GM19099 (cell line): ENCODE measurements around the gene P2RY14.
A peak's percentile ranks its signal among the peaks of the same experiment; 100 is the strongest.

Experiments
- POLR2A ChIP-seq: IDR thresholded peaks from 3 replicates; pipeline ENCODE4 v1.6.1; 2011; ENCODE audit warnings: low read depth; ENCODE audit not compliant: insufficient read length; ENCODE audit errors: extremely low read depth

The P2RY14 gene

GRCh38 chr3:151197981-151198767 lies 80.2 kb downstream of the P2RY14 start:
- no peak for TF ChIP-seq POLR2A

GRCh38 chr3:151197228-151197627 lies 81.1 kb downstream of the P2RY14 start:
- TF ChIP-seq POLR2A = no peak

DNA sequence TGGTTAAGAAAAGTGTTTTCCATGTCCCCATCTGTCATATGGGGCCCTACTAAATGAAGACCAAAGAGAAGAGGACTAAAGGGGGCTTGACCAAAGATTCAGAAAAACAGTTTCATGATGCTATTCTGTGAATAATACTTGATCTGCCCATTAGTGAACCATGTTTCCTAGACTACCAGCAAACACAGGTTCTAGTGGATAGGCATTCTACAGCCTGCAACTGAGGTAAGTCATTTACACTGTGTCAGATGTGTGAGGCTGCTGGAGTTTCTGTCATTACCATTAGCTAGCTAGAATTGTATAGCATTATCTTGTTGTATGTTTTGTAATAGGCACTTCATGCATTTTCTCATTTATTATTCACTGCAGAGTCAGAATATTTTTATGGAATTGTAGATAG lies 81.9 kb downstream of the P2RY14 start:
- no peak for TF ChIP-seq POLR2A

GRCh38 chr3:151195826-151196225 lies 82.5 kb downstream of the P2RY14 start:
- no peak for TF ChIP-seq POLR2A

DNA sequence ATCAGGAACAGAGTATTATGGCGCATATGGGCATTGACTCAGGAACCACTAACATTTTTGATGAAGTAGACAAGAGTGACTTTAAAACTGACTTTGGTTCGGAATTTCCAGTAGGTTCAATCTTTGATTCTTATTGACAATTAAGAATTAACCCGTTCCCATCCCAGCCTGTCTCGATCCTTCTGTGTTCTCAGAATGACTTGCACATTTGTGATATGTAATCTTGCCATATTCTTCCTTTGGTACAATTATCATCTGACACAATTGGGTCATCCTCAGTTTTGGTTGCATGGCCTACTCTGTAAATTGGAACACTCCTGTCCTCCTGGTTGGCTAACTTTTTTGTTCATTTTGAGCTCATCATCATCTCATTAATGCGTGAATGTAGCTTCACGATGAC lies 85.8 kb downstream of the P2RY14 start:
- no peak for TF ChIP-seq POLR2A

- no peak for TF ChIP-seq POLR2A
Observed at GRCh38 chr3:151191095-151191494, 87.2 kb downstream of the P2RY14 start.

- no peak for TF ChIP-seq POLR2A
Observed at GRCh38 chr3:151183265-151183671, 95.1 kb downstream of the P2RY14 start.

DNA sequence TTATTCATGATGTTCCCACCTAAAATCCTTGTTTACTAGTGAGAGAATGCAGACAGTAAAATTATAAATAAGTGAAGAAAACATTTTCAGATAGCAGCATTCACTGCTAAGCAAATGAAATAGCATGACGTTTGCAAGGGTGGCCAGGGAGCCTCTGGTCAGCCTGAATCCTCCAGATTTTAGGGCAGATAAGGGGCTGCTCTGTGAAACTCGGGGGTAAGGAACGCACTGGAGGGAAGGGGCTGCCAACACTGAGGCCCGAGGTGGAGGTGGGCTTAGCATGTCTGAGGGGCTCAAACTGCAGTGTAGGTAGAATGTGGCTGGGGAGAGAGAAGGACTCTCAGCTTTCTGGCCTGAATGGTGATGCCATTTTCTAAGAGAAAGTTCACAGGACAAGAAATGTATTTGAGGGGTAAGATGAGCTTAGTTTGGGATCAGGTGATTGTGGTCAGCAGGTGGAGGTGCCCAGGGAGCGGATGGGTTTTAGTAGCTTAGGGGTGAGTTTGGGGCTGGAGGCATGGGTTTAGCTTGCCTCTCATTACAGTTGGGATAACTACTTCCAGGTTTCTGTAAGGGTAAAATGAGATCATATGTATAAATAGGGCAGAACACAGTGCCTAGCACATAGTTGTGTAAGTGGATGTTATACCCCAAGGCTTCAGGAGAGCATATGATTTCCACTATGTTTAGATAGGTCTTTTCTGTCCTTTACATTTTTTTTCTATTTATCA lies 95.8 kb downstream of the P2RY14 start:
- TF ChIP-seq POLR2A = no peak

- no peak for TF ChIP-seq POLR2A
Observed at GRCh38 chr3:151178208-151178845, 100.0 kb downstream of the P2RY14 start.

- TF ChIP-seq POLR2A = no peak
Observed at GRCh38 chr3:151175952-151176351, 102.4 kb downstream of the P2RY14 start.

DNA sequence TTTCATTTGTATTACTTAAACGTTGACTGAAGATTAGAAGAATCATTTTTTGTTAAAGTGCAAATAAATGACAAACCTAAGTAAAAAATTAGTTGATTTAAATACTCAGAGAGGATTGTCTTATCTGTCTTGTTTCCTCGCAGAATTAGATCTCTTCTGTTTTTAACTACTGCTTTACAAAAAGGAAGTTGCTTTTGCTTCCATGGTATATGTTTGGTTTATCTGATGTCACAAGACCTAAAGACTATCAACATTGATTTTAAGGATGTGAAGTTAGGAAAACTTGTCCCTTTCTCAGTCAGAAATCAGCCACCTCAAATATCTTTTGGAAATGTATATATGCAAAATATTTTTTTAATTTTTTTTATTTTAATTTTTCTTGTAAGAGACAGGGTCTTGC lies 104.0 kb downstream of the P2RY14 start:
- TF ChIP-seq POLR2A = no peak

- peak; percentile 18 for TF ChIP-seq POLR2A
Observed at GRCh38 chr3:151171145-151171757, 107.1 kb downstream of the P2RY14 start.

GRCh38 chr3:151169262-151169947 lies 108.9 kb downstream of the P2RY14 start:
- TF ChIP-seq POLR2A = no peak

DNA sequence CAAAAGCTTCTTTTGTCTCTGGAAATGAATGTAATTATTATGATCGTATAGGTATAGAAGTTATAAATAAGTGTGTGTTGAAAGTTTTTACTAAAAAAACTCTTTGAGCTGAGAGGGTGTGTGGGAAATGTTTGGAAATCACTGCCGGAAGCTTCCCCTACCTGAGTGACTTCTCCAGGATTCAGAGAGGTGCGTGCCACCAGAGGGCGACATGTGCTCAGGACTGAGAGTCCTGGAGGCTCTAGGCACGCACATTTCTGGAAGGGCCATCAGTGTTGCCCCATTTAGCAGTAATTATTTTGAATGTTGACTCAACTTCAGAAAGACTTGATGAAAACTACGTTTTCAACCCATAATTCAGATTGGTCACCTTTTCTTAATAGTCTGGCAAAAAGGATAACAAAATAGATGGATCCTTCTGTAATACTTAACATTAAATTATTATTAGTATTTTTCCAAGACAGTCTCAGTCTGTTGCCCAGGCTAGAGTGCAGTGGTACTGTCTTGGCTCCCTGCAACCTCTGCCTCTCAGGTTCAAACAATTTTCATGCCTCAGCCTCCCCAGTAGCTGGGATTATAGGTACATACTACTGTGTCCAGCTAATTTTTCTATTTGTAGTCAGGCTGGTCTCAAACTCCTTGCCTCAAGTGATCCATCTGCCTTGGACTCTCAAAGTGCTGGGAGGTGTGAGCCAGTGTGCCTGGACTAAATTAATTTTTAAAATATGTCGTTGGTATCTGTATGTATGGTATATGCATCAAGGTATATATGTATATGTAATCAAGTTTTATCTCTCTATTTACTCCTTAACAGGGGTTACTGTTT lies 109.9 kb downstream of the P2RY14 start:
- TF ChIP-seq POLR2A = no peak

GRCh38 chr3:151166161-151166560 lies 112.2 kb downstream of the P2RY14 start:
- TF ChIP-seq POLR2A = no peak

- TF ChIP-seq POLR2A = no peak
Observed at GRCh38 chr3:151165226-151165625, 113.1 kb downstream of the P2RY14 start.
